Suprapubic skin (tissue), 4 donors: ENCODE results near the gene SLC46A1. TPM values are rescaled to one million over a fixed set of nuclear protein-coding genes. Genes with fewer than 3 reads are reported as not detected.

Experiments
- DNase-seq, 2 donors: peaks; one replicate each; pipeline ENCODE4 v3.0.0-alpha.2; 2019; ENCODE audit warnings: low spot score in 2 of 2
- H3K27ac ChIP-seq: fragments of 200-600 bp; sonication (generic); one replicate; pipeline ENCODE4 v1.5.1; 2019
- H3K27me3 ChIP-seq: fragments of 200-600 bp; sonication (generic); one replicate; pipeline ENCODE4 v1.5.1; 2019
- H3K36me3 ChIP-seq: fragments of 200-600 bp; sonication (generic); one replicate; pipeline ENCODE4 v1.5.1; 2019
- H3K4me1 ChIP-seq: fragments of 200-600 bp; sonication (generic); one replicate; pipeline ENCODE4 v1.5.1; 2019
- H3K4me3 ChIP-seq: fragments of 200-600 bp; sonication (generic); one replicate; pipeline ENCODE4 v1.5.1; 2019; ENCODE audit warnings: mild to moderate bottlenecking
- H3K9me3 ChIP-seq: fragments of 200-600 bp; sonication (generic); one replicate; pipeline ENCODE4 v1.5.1; 2019
- EP300 ChIP-seq: sonication (generic); formaldehyde crosslinking; IDR thresholded peaks from one replicate; pipeline ENCODE4 v1.6.1; 2017; ENCODE audit warnings: antibody characterized with exemption
- POLR2A ChIP-seq, 2 donors: fragments of 450-650 bp; IDR thresholded peaks; one replicate each; pipeline ENCODE4 v1.6.1; 2017; ENCODE audit warnings: antibody characterized with exemption in 2 of 2, mild to moderate bottlenecking in 2 of 2, moderate library complexity in 2 of 2
- POLR2AphosphoS5 ChIP-seq, 3 donors: sonication (generic); formaldehyde crosslinking; IDR thresholded peaks; one replicate each; pipeline ENCODE4 v1.6.1; 2017; ENCODE audit warnings: antibody characterized with exemption in 3 of 3
- WGBS: methylation state at CpG from one replicate; pipeline ENCODE4 v1.1.5; 2018; 5-methylcytosine and 5-hydroxymethylcytosine counted together
- total RNA-seq, 4 donors: library from RNA; depleted of rRNA; stranded (reverse); fragments of >200 nt; gene quantifications; one replicate each; pipeline ENCODE4 v1.1.0, GENCODE V29; 2016
- TF ChIP-seq, protein P1 (sequence below), 2 donors: fragments of 200-600 bp in 1 of 2; fragments of 450-650 bp in 1 of 2; sonication (generic) in 1 of 2; IDR thresholded peaks; one replicate each; pipeline ENCODE4 v1.5.1; 2016 to 2019; ENCODE audit warnings: antibody characterized with exemption in 2 of 2, mild to moderate bottlenecking in 1 of 2, moderate library complexity in 1 of 2

The SLC46A1 gene
- total RNA-seq, 4 donors from 2014 or later = 2.1 to 8.5 (median 3.5) TPM

DNA sequence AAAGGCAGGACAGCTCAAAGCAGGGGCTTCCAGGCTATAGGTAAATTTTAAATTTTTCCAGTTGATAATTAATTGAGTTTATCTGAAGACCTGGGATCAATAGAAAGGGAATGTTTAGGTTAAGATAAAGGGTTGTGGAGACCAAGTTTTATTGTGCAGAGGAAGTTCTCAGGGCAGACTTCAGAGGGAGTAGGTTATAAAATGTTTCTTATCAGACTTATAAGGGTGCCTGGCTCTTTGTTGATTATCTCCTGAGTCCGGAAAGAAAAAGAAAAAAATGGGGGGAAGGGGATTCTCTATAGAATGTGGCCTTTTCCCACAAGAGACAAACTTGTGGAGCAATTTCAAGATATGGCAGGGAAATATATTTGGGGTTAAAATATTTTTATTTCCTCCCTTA, 15.9 kb downstream of the SLC46A1 start:
- WGBS = 92% methylated on average over 1 of the region's 1 CpG
- Histone ChIP-seq H3K4me3 (no peak overlapping the region), H3K4me1 (peaks cover 7% of the 10 kb centered on the region), H3K36me3 (peaks cover 50% of the 10 kb centered on the region), H3K27me3 (no peaks in the 10 kb centered on the region), H3K9me3 (no peaks in the 10 kb centered on the region), H3K27ac (no peak overlapping the region)
- no peak for TF ChIP-seq EP300
- no peak for TF ChIP-seq POLR2A (IDR thresholded peaks at IDR 0.05)
- TF ChIP-seq, protein P1, sequence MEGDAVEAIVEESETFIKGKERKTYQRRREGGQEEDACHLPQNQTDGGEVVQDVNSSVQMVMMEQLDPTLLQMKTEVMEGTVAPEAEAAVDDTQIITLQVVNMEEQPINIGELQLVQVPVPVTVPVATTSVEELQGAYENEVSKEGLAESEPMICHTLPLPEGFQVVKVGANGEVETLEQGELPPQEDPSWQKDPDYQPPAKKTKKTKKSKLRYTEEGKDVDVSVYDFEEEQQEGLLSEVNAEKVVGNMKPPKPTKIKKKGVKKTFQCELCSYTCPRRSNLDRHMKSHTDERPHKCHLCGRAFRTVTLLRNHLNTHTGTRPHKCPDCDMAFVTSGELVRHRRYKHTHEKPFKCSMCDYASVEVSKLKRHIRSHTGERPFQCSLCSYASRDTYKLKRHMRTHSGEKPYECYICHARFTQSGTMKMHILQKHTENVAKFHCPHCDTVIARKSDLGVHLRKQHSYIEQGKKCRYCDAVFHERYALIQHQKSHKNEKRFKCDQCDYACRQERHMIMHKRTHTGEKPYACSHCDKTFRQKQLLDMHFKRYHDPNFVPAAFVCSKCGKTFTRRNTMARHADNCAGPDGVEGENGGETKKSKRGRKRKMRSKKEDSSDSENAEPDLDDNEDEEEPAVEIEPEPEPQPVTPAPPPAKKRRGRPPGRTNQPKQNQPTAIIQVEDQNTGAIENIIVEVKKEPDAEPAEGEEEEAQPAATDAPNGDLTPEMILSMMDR (IDR thresholded peaks at IDR 0.05) = no peak
- TF ChIP-seq POLR2AphosphoS5 (IDR thresholded peaks at IDR 0.05) = no peak
- no peak for DNase-seq

DNA sequence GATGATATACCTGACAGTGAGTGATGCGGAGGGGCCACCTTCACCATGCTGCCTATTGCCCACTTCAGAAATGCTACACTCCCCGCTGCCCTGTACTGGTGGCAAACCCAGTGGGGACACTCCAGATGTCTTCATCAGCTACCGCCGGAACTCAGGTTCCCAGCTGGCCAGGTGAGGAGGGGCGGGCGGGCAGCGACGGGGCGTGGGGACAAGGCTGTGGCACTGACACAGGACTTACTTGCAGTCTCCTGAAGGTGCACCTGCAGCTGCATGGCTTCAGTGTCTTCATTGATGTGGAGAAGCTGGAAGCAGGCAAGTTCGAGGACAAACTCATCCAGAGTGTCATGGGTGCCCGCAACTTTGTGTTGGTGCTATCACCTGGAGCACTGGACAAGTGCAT, 17.9 kb downstream of the SLC46A1 start:
- Histone ChIP-seq H3K4me3 (no peak overlapping the region), H3K27me3 (no peaks in the 10 kb centered on the region), H3K9me3 (no peaks in the 10 kb centered on the region), H3K36me3 (peaks cover 44% of the 10 kb centered on the region), H3K4me1 (peaks cover 18% of the 10 kb centered on the region), H3K27ac (no peak overlapping the region)
- WGBS = 90% methylated on average over 11 of the region's 11 CpGs
- TF ChIP-seq POLR2A (IDR thresholded peaks at IDR 0.05) = no peak
- DNase-seq = no peak

DNA sequence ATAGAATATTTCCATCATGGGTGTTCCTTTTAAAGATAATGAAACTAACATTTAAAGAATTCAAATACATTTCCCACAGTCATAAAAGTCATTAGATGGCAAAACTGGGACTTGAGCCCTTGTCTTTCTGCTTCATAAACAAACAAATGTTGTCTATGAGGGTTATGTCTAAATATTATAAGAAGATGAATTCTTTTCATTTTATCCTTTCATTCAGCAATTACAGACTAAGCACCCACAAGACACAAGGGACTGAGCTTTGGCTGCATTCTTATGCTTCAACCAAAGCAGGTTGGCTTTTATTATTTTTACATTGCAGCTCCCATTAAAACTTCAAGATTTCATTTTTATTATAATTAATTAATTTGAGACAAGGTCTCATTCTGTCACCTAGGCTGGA, 19.6 kb downstream of the SLC46A1 start:
- DNase-seq = no peak
- TF ChIP-seq POLR2AphosphoS5 (IDR thresholded peaks at IDR 0.05) = no peak
- Histone ChIP-seq H3K27me3 (no peaks in the 10 kb centered on the region), H3K4me1 (peaks cover 22% of the 10 kb centered on the region), H3K4me3 (no peak overlapping the region), H3K9me3 (no peaks in the 10 kb centered on the region), H3K27ac (no peak overlapping the region), H3K36me3 (peaks cover 33% of the 10 kb centered on the region)

DNA sequence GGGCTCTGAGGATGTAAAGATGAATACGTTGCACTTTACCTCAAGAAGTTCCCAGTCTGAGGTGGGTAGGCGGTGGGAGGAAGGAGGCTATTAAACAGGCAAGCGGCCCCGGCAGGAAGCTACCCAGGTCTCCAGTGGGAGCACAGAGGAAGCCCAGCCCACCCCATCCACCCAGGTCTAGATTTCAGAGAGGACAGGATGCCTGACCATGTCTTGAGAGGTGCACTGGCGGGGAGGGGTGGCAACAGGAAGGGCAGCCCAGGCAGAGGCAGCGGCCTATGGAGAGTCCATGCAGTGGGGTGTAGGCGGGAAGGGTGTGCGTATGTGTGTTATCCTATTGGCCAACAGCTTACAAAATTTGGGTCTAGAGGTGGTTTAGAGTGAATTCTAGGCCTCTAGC, 20.6 kb downstream of the SLC46A1 start:
- WGBS = 80% methylated on average over 7 of the region's 8 CpGs
- H3K4me3 ChIP-seq = peak overlapping the region; percentile 62
- peaks cover 24% of the 10 kb centered on the region for H3K36me3 ChIP-seq
- H3K4me1 ChIP-seq = peaks cover 31% of the 10 kb centered on the region
- no peaks in the 10 kb centered on the region for H3K27me3 ChIP-seq
- no peaks in the 10 kb centered on the region for H3K9me3 ChIP-seq
- no peak for TF ChIP-seq POLR2AphosphoS5 (IDR thresholded peaks at IDR 0.05)
- no peak for TF ChIP-seq POLR2A (IDR thresholded peaks at IDR 0.05)
- TF ChIP-seq, protein P1 (IDR thresholded peaks at IDR 0.05) = no peak
- no peak for TF ChIP-seq EP300
- DNase-seq = no peak
- H3K27ac ChIP-seq = no peak overlapping the region

DNA sequence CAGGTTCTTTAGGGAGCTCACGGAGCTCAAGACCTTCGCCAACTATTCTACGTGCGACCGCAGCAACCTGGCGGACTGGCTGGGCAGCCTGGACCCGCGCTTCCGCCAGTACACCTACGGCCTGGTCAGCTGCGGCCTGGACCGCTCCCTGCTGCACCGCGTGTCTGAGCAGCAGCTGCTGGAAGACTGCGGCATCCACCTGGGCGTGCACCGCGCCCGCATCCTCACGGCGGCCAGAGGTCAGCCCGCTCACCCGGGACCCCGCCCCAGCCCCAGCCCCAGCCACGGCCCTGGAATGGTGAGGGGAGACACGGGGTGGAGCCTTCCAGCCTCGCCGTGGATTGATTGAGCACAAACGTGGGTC, 21.0 kb downstream of the SLC46A1 start:
- no peaks in the 10 kb centered on the region for H3K9me3 ChIP-seq
- no peaks in the 10 kb centered on the region for H3K27me3 ChIP-seq
- H3K27ac ChIP-seq = peak overlapping the region; percentile 44
- peaks cover 23% of the 10 kb centered on the region for H3K36me3 ChIP-seq
- DNase-seq = peak in 1 of 2 donors; percentile 44
- 33% methylated on average over 3 of the region's 29 CpGs for WGBS
- peak overlapping the region; percentile 62 for H3K4me3 ChIP-seq
- H3K4me1 ChIP-seq = peaks cover 33% of the 10 kb centered on the region
- TF ChIP-seq EP300 (no peak), POLR2AphosphoS5 (IDR thresholded peaks at IDR 0.05) (no peak), POLR2A (IDR thresholded peaks at IDR 0.05) (no peak)
- TF ChIP-seq, protein P1 (IDR thresholded peaks at IDR 0.05) = no peak

DNA sequence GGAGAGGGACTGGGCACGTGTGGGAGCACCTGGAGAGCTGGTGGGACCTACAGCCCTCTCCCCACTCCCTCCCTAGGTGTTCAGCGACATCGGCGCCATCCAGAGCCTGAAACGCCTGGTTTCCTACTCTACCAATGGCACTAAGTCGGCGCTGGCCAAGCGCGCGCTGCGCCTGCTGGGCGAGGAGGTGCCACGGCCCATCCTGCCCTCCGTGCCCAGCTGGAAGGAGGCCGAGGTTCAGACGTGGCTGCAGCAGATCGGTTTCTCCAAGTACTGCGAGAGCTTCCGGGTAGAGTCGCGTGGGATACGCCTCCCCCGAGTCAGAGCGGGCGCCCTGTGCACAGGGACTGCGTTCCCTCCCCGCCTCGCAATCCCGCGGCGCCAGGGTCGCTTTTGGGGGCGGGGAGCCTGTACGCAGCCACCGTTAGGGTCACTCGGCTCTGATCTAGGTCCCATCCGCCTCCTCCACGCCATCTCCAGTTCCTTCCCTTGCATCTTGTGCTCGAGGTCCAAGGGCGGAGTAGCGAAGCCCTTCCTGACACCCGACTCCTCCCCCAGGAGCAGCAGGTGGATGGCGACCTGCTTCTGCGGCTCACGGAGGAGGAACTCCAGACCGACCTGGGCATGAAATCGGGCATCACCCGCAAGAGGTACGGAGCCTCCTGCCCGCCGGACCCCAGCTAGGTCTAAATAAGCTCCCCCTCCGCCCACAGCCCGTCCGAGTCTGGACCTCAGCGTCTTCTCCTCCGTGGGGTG, 21.6 kb downstream of the SLC46A1 start:
- DNase-seq = peak; percentile 57 to 85
- Histone ChIP-seq H3K9me3 (no peaks in the 10 kb centered on the region), H3K36me3 (peaks cover 17% of the 10 kb centered on the region), H3K4me1 (peaks cover 33% of the 10 kb centered on the region), H3K27me3 (no peaks in the 10 kb centered on the region), H3K27ac (peak overlapping the region; percentile 44), H3K4me3 (peak overlapping the region; percentile 62)
- 22% methylated on average over 15 of the region's 56 CpGs for WGBS
- TF ChIP-seq POLR2AphosphoS5 (IDR thresholded peaks at IDR 0.05) = no peak
- TF ChIP-seq POLR2A (IDR thresholded peaks at IDR 0.05) = no peak
- TF ChIP-seq, protein P1 (IDR thresholded peaks at IDR 0.05) = no peak
- no peak for TF ChIP-seq EP300
